ENCODE measurements around the gene RPS16. TPM values are rescaled to one million over a fixed set of nuclear protein-coding genes. Genes with fewer than 3 reads are reported as not detected.

The RPS16 gene
- total RNA-seq, result 1,000 to 10,000 TPM; 3,249 to 3,348 TPM

DNA sequence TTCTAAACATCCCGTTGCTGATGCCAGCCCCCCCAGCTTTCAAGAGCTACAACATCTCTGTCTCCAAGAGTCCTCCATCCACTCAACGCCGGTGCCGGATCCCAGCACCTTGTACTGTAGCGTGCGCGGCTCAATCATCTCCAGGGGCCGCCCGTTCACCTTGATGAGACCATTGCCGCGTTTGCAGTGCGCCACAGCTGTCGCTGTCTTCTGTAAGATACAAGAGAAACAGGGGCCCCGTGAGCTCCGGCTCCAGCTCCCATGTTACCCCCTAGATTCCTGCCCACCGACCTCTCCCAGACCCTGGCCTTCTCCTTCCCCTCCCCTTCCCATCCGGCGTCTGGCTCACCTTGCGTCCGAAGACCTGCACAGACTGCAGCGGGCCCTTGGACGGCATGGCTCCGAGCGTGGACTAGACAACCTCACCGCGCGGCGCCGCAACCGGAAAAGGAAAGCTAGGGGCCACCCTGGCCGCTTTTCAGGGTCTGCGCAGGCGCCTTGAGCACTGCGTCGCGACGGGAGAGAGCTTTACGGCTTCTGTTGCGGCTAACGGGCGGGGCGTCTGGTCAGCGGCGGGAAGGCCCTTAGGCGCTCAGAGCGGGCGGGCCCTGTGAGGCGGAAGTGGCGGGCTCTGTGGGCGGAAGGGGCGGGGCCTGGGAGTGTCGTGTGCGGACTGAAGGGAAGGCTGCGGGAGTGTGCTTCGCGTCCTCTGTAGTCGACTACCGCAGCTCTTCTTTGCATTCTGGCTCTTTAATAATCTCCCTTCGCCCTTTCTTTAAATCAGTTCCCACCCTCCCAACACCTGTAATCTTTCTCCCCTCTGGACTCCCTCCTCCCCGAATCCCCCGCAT is at the start of gene RPS16:
RPS16 (minus strand) TSS at position 451 of the 851 bp plus-strand sequence; CDS start at position 397, 54 bp downstream.

DNA sequence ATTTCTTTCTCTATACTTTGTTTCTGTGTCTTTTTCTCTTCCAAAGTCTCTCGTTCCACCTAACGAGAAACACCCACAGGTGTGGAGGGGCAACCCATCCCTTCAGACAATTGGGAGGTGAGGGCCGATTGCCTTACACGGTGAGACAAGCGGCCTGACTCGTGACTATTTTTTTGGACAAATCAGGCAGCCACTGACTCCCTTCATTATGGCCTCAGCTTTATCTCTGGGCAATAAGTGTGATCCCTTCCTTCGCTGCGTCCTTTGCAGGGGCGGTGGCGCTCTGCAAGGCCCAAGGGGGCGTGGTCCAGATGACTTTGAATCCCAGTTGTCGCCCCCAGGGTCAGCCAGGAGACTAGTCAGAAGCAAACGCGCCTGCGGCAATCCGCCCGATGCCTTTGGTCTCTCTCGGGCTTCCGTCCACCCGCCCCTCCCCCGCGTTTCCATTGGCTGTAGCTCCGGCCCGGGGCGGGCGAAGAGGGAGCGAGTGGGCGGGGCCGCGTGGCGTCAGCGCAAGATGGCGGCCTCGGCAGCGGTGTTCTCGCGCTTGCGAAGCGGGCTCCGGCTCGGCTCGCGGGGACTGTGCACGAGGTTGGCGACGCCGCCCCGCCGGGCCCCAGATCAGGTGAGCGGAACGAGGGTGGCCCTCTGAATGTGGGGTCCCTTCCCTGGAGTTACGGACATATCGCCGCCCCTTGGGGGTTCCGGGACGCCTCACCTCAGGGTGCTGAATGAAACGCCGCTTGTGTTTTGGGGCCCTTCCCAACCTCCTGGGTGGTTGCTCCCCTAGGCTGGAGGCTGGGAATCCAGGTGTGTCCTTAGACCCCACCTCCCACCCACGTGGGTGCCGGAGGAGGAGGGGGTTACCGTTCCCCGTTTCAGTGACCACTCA is 44.8 kb upstream of the RPS16 start, which contains the start of gene TIMM50:
TIMM50 (plus strand) TSS at position 502 of the 892 bp plus-strand sequence; CDS start at position 518, 16 bp downstream.

DNA sequence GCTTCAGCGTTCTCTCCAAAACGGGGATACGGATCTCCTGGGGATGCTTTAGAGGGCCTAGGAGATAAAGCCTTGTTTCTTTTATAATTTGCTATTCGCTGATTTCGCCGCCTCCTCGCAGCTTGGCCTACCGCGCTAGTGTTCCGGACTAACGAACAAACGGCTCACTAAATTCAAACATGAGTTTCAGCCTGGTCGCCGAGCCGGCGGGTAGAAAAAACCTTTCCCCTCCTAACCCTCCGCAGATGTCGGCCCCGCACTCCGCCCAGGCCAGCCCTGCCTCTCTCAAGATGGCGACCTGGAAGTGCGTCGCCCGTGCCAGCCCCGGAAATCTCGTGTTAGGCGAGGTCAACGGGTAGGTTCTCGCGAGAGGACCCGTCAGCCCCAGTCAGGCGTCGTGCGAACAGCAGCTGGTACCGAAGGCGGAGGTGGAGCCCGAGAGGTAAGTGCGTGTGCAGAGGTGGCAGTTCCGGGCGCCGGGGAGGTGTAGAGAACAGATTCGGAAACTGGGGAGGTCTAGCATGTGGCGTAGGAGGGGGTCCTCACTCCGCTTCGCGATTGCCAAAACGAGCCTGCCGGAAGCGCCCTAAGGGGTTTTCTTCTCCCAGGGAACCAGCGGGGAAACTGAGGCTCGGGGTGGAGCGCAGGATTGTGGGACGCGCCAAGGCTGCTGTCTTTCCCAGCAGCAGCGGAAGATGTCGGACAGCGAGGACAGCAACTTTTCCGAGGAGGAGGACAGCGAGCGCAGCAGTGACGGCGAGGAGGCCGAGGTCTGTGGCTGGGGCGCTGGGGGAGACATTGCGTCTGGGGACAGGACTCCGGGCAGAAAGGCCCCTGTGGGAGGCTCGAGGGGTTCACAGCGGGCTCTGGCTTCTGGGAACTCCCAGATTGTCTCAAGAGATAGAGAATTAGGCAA is 9.7 kb upstream of the RPS16 start, which contains the start of gene SUPT5H:
SUPT5H (plus strand) TSS at position 387 of the 916 bp plus-strand sequence; CDS start at position 696, 309 bp downstream.

GRCh38 chr19:39412100-39412866 is 23.5 kb downstream of the RPS16 start, which contains the start of gene PLEKHG2:
Gene PLEKHG2 (plus strand): TSS chr19:39412669. CDS start chr19:39414087, 1,418 bp downstream.

DNA sequence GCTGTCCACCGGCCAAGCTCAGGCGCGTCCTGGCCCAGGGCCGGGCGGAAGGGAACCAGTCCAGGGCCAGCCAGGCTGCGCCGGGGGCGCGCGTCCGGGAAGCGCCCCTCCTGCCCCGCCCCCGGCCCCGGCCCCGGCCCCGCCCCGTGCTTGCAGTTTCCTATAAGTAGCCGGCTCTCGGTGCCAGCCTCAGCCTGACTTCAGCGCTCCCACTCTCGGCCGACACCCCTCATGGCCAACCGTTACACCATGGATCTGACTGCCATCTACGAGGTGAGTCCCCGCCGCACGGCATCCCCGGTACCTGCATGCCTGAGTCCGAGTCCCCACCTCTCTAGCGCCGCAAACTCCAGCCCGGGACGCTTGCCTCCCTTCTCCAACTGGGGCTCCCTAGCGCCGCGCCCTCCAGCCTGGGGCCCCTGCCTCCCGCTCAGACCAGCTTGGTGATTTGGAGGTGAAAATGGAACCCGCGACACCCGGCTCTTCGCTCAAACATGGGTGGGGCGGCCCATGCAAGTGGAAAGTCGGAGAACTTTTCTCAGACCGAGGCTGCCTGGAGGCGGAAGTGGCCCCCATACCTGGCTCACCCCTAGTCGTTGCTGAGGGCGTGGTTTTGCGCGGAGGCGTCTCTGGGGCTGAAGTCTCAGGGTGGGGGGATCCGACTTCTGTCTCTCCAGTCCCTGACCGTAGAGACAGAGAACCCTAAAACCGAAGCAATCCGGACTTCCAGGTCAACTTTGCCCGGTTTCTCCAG is 28.9 kb downstream of the RPS16 start, which contains the start of gene ZFP36:
ZFP36 (plus strand) TSS at position 192 of the 754 bp plus-strand sequence; CDS start at position 250, 58 bp downstream.

GRCh38 chr19:39390751-39391437 is 44.9 kb downstream of the RPS16 start, which contains the start of the genes MED29 and PAF1:
Gene MED29 (plus strand): TSS chr19:39391378. CDS start chr19:39391423, 45 bp downstream.
Gene PAF1 (minus strand): TSS chr19:39391106. CDS start chr19:39390864, 242 bp downstream.

Small RNA genes lying within 50 kb of the gene (microRNA-seq; reads per million reads assigned to microRNA genes)
- not detected for gene MIR4530 (ENCODE audit: borderline microRNAs expressed, borderline replicate concordance)

Other genes with a start within 250 kb of the RPS16 start
- gene NCCRP1, start 239.0 kb downstream of the RPS16 start, total RNA-seq, result not detected
- gene SYCN, start 231.7 kb downstream of the RPS16 start, total RNA-seq, result not detected
- not detected for gene IFNL3, start 190.9 kb downstream of the RPS16 start, total RNA-seq
- not detected for gene IFNL4, start 187.1 kb downstream of the RPS16 start, total RNA-seq
- gene IFNL2, start 167.6 kb downstream of the RPS16 start, total RNA-seq, result not detected
- gene IFNL1, start 139.5 kb downstream of the RPS16 start, total RNA-seq, result not detected
- gene LRFN1, start 115.1 kb downstream of the RPS16 start, total RNA-seq, result 1 to 10 TPM; 6.8 to 7.0 TPM
- gene GMFG, start 99.9 kb downstream of the RPS16 start, total RNA-seq, result 100 to 1,000 TPM; 651 to 653 TPM
- 10 to 100 TPM; 42.0 to 45.7 TPM for gene SAMD4B, start 93.5 kb downstream of the RPS16 start, total RNA-seq
- 10 to 100 TPM; 37.1 to 38.1 TPM for gene PAF1, start 44.8 kb downstream of the RPS16 start, total RNA-seq
- 10 to 100 TPM; 29.7 to 30.1 TPM for gene MED29, start 44.6 kb downstream of the RPS16 start, total RNA-seq
- gene ZFP36, start 29.1 kb downstream of the RPS16 start, total RNA-seq, result 100 to 1,000 TPM; 112 to 120 TPM
- 10 to 100 TPM; 69.1 to 72.5 TPM for gene PLEKHG2, start 23.3 kb downstream of the RPS16 start, total RNA-seq
- gene SUPT5H, start 9.6 kb upstream of the RPS16 start, total RNA-seq, result 100 to 1,000 TPM; 145 to 151 TPM
- 10 to 100 TPM; 45.9 to 46.0 TPM for gene TIMM50, start 44.9 kb upstream of the RPS16 start, total RNA-seq
- under 1 TPM; 0.10 to 0.14 TPM for gene DLL3, start 63.0 kb upstream of the RPS16 start, total RNA-seq
- gene SELENOV, start 79.2 kb upstream of the RPS16 start, total RNA-seq, result not detected
- 1 to 10 TPM; 4.2 to 4.7 TPM for gene EID2B, start 96.9 kb upstream of the RPS16 start, total RNA-seq
- gene EID2, start 104.2 kb upstream of the RPS16 start, total RNA-seq, result 10 to 100 TPM; 18.3 to 18.5 TPM
- gene LGALS13, start 166.6 kb upstream of the RPS16 start, total RNA-seq, result not detected
- gene LGALS16, start 220.0 kb upstream of the RPS16 start, total RNA-seq, result not detected

Data from activated naive CD4-positive, alpha-beta T cell treated with anti-CD3 and anti-CD28 coated beads, Interleukin-2, amount 10 ng/mL, durations not matched to agents 5 hours and 36 hours (primary cell).